HCT116 (cell line): ENCODE results near the gene ACTN1.

Experiments used
- CTCF ChIP-seq, 3 experiments: fragments of 200-600 bp in 1 of 3; sonication (generic) in 1 of 3; IDR thresholded peaks in 2 of 3; conservative IDR thresholded peaks in 1 of 3; 2 replicates each; pipeline ENCODE4 v1.5.1; 2012 to 2017; ENCODE audit warnings: low read depth in 2 of 3, low read length in 2 of 3, antibody characterized with exemption in 1 of 3, borderline replicate concordance in 1 of 3, control low read depth in 1 of 3, mild to moderate bottlenecking in 1 of 3, mixed read lengths in 1 of 3, mixed run types in 1 of 3, moderate library complexity in 1 of 3; ENCODE audit not compliant: insufficient read depth in 1 of 3
- ELF1 ChIP-seq: IDR thresholded peaks from 2 replicates; pipeline ENCODE4 v1.6.1; 2012; ENCODE audit warnings: low read depth, borderline replicate concordance
- EZH2 ChIP-seq: fragments of 200-600 bp; sonication (generic); IDR thresholded peaks from 2 replicates; pipeline ENCODE4 v1.6.1; 2017; ENCODE audit warnings: antibody characterized with exemption, mixed run types
- POLR2AphosphoS5 ChIP-seq: IDR thresholded peaks from 2 replicates; pipeline ENCODE4 v1.6.1; 2011; ENCODE audit warnings: mild to moderate bottlenecking, low read depth, low read length, moderate library complexity
- RAD21 ChIP-seq: IDR thresholded peaks from 2 replicates; pipeline ENCODE4 v1.6.1; 2012; ENCODE audit warnings: low read depth, mild to moderate bottlenecking
- REST ChIP-seq: IDR thresholded peaks from 2 replicates; pipeline ENCODE4 v1.6.1; 2012; ENCODE audit warnings: low read depth

GRCh38 chr14:68974759-68975347 lies 4.2 kb downstream of the ACTN1 start:
- TF ChIP-seq CTCF (IDR thresholded peaks at IDR 0.05 in 2 of 3, conservative IDR thresholded peaks at IDR 0.05 in 1 of 3; ENCODE audit: borderline replicate concordance in 1 of 3, insufficient read depth in 1 of 3, low read depth in 2 of 3, low read length in 2 of 3) (no peak), EZH2 (no peak), POLR2AphosphoS5 (no peak), REST (no peak), RAD21 (no peak), ELF1 (no peak)
